LoVo (cell line): ENCODE data around the gene BPTF.
A peak's percentile ranks its signal among the peaks of the same experiment; 100 is the strongest.
"Not testable (repeated sequence)": the region's sequence is repeated elsewhere in the genome, so short reads cannot be mapped to it uniquely, and the experiment has no call there.

Source experiments
- DNase-seq: peaks from one replicate; pipeline ENCODE4 v3.0.0-alpha.2; 2016; ENCODE audit warnings: low spot score

Gene BPTF

GRCh38 chr17:67824735-67825626 lies at the start of gene BPTF:
BPTF (plus strand) TSS chr17:67825503; CDS start chr17:67825725, 222 bp downstream.
- peak; percentile 93 for DNase-seq

GRCh38 chr17:67779098-67779672 lies 46.1 kb upstream of the BPTF start:
- no peak for DNase-seq

- no peak for DNase-seq
Measured at GRCh38 chr17:67784364-67785121, 40.8 kb upstream of the BPTF start.

- no peak for DNase-seq
Measured at GRCh38 chr17:67785122-67785477, 40.2 kb upstream of the BPTF start.

- DNase-seq = no peak
Measured at GRCh38 chr17:67785504-67785903, 39.8 kb upstream of the BPTF start.

GRCh38 chr17:67800495-67800928 lies 24.8 kb upstream of the BPTF start:
- peak; percentile 50 for DNase-seq

GRCh38 chr17:67801626-67802175 lies 23.6 kb upstream of the BPTF start:
- no peak for DNase-seq

GRCh38 chr17:67810464-67810863 lies 14.8 kb upstream of the BPTF start:
- DNase-seq = no peak

GRCh38 chr17:67812380-67812779 lies 12.9 kb upstream of the BPTF start:
- not testable (repeated sequence) for DNase-seq

- DNase-seq = no peak
Measured at GRCh38 chr17:67813803-67814180, 11.5 kb upstream of the BPTF start.

GRCh38 chr17:67818110-67819002 lies 6.9 kb upstream of the BPTF start:
- no peak for DNase-seq

GRCh38 chr17:67819722-67820121 lies 5.6 kb upstream of the BPTF start:
- DNase-seq = no peak

- DNase-seq = no peak
Measured at GRCh38 chr17:67821871-67822367, 3.4 kb upstream of the BPTF start.

GRCh38 chr17:67825627-67826601 lies 611 bp downstream of the BPTF start:
- DNase-seq = peak; percentile 35

- no peak for DNase-seq
Measured at GRCh38 chr17:67829331-67829730, 4.0 kb downstream of the BPTF start.

- no peak for DNase-seq
Measured at GRCh38 chr17:67830440-67830839, 5.1 kb downstream of the BPTF start.

GRCh38 chr17:67831268-67831667 lies 6.0 kb downstream of the BPTF start:
- DNase-seq = no peak

GRCh38 chr17:67833134-67833533 lies 7.8 kb downstream of the BPTF start:
- DNase-seq = no peak

- no peak for DNase-seq
Measured at GRCh38 chr17:67833946-67834631, 8.8 kb downstream of the BPTF start.
